Glomerular endothelial cell (primary cell): ENCODE data around the gene POU5F1. TPM values are rescaled to one million over a fixed set of nuclear protein-coding genes. Genes with fewer than 3 reads are reported as not detected.

ENCODE experiments used
- DNase-seq: peaks from one replicate; pipeline ENCODE4 v3.0.0-alpha.2; 2011; ENCODE audit warnings: low read depth, low spot score; ENCODE audit errors: extremely low read depth
- total RNA-seq: library from RNA; depleted of rRNA; stranded (reverse); fragments of >200 nt; gene quantifications from 2 replicates; pipeline ENCODE4 v1.2.3, GENCODE V29; 2015

Gene POU5F1
- total RNA-seq, 1 donor from 2014 or later: not detected

GRCh38 chr6:31144296-31144969, 26.0 kb downstream of the POU5F1 start:
- DNase-seq: no peak

GRCh38 chr6:31143148-31143547, 27.3 kb downstream of the POU5F1 start:
- DNase-seq: no peak

- no peak for DNase-seq
These were observed 28.1 kb downstream of the POU5F1 start for GRCh38 chr6:31142361-31142761.

GRCh38 chr6:31140643-31141042, 29.8 kb downstream of the POU5F1 start:
- no peak for DNase-seq

GRCh38 chr6:31139599-31139998, 30.9 kb downstream of the POU5F1 start:
- DNase-seq: no peak

GRCh38 chr6:31138982-31139381, 31.5 kb downstream of the POU5F1 start, which contains the start of gene PSORS1C2:
Gene PSORS1C2 (minus strand): TSS chr6:31139066. CDS start chr6:31139026, 40 bp downstream.
- no peak for DNase-seq

GRCh38 chr6:31135710-31136109, 34.8 kb downstream of the POU5F1 start:
- DNase-seq: no peak

- no peak for DNase-seq
These were observed 37.7 kb downstream of the POU5F1 start for GRCh38 chr6:31132806-31133205.

GRCh38 chr6:31131595-31131994, 38.9 kb downstream of the POU5F1 start:
- no peak for DNase-seq

- no peak for DNase-seq
These were observed 39.7 kb downstream of the POU5F1 start for GRCh38 chr6:31130751-31131150.

- DNase-seq: no peak
These were observed 41.4 kb downstream of the POU5F1 start for GRCh38 chr6:31129130-31129529.

- no peak for DNase-seq
These were observed 42.3 kb downstream of the POU5F1 start for GRCh38 chr6:31128093-31128676.

- no peak for DNase-seq
These were observed 43.9 kb downstream of the POU5F1 start for GRCh38 chr6:31126396-31127175.

GRCh38 chr6:31125586-31126363, 44.7 kb downstream of the POU5F1 start:
- no peak for DNase-seq

- DNase-seq: no peak
These were observed 45.3 kb downstream of the POU5F1 start for GRCh38 chr6:31125162-31125561.

GRCh38 chr6:31122791-31123706, 47.4 kb downstream of the POU5F1 start:
- DNase-seq: no peak

- no peak for DNase-seq
These were observed 49.2 kb downstream of the POU5F1 start for GRCh38 chr6:31121131-31121790.

- DNase-seq: no peak
These were observed 50.1 kb downstream of the POU5F1 start, which contains the start of gene CDSN for GRCh38 chr6:31120151-31120915. Gene CDSN (minus strand): TSS chr6:31120446. CDS start chr6:31120419, 27 bp downstream.

- DNase-seq: no peak
These were observed 52.3 kb downstream of the POU5F1 start for GRCh38 chr6:31118178-31118577.
